ENCODE results near the gene ARHGAP26.

Gene ARHGAP26

GRCh38 chr5:142801495-142801871 lies 31.3 kb downstream of the ARHGAP26 start:
- Histone ChIP-seq H3F3A (ENCODE audit: insufficient read depth, low read length) (no peaks in the 10 kb centered on the region), H3K4me2 (ENCODE audit: low read length) (no peak overlapping the region), H4K20me1 (ENCODE audit: insufficient read depth, low read length) (no peaks in the 10 kb centered on the region), H3K4me3 (ENCODE audit: low read depth, low read length, poor library complexity, severe bottlenecking) (no peak overlapping the region), H2AFZ (ENCODE audit: low read length) (no peak overlapping the region), H3K9ac (ENCODE audit: low read length) (no peak overlapping the region), H3K9me3 (ENCODE audit: low read length) (no peaks in the 10 kb centered on the region), H3K27me3 (ENCODE audit: insufficient read depth, low read length) (0 out of 2 replicates have a peak, but pooled peaks cover 4% of the 10 kb centered on the region), H3K79me2 (ENCODE audit: insufficient read depth, low read length) (no peaks in the 10 kb centered on the region), H3K9me2 (ENCODE audit: low read depth, low read length) (no peaks in the 10 kb centered on the region), H3K4me1 (ENCODE audit: insufficient read depth, low read length, severe bottlenecking) (no peaks in the 10 kb centered on the region), H3K27ac (ENCODE audit: low read depth, low read length, poor library complexity, severe bottlenecking) (no peak overlapping the region), H3K36me3 (ENCODE audit: insufficient read depth, low read length) (no peaks in the 10 kb centered on the region)
- TF ChIP-seq CTCF (IDR thresholded peaks at IDR 0.05; ENCODE audit: low read length): no peak
- no peak for TF ChIP-seq EZH2 (IDR thresholded peaks at IDR 0.05; ENCODE audit: borderline replicate concordance, low read length)

- Histone ChIP-seq H3K27ac (ENCODE audit: low read depth, low read length, poor library complexity, severe bottlenecking) (no peak overlapping the region), H2AFZ (ENCODE audit: low read length) (no peak overlapping the region), H3K9me2 (ENCODE audit: low read depth, low read length) (no peaks in the 10 kb centered on the region), H3K79me2 (ENCODE audit: insufficient read depth, low read length) (no peaks in the 10 kb centered on the region), H3K9me3 (ENCODE audit: low read length) (no peaks in the 10 kb centered on the region), H3K4me2 (ENCODE audit: low read length) (no peak overlapping the region), H3K4me3 (ENCODE audit: low read depth, low read length, poor library complexity, severe bottlenecking) (no peak overlapping the region), H3K9ac (ENCODE audit: low read length) (no peak overlapping the region), H3K4me1 (ENCODE audit: insufficient read depth, low read length, severe bottlenecking) (no peaks in the 10 kb centered on the region), H4K20me1 (ENCODE audit: insufficient read depth, low read length) (no peaks in the 10 kb centered on the region), H3K36me3 (ENCODE audit: insufficient read depth, low read length) (no peaks in the 10 kb centered on the region), H3F3A (ENCODE audit: insufficient read depth, low read length) (no peaks in the 10 kb centered on the region), H3K27me3 (ENCODE audit: insufficient read depth, low read length) (0 out of 2 replicates have a peak, but pooled peaks cover 4% of the 10 kb centered on the region)
- no peak for TF ChIP-seq CTCF (IDR thresholded peaks at IDR 0.05; ENCODE audit: low read length)
- no peak for TF ChIP-seq EZH2 (IDR thresholded peaks at IDR 0.05; ENCODE audit: borderline replicate concordance, low read length)
Measured at GRCh38 chr5:142803428-142804125, 33.4 kb downstream of the ARHGAP26 start.

GRCh38 chr5:142805339-142805738 lies 35.2 kb downstream of the ARHGAP26 start:
- no peak overlapping the region for H3K27ac ChIP-seq (ENCODE audit: low read depth, low read length, poor library complexity, severe bottlenecking)
- no peaks in the 10 kb centered on the region for H3K9me2 ChIP-seq (ENCODE audit: low read depth, low read length)
- H3K4me2 ChIP-seq (ENCODE audit: low read length): no peak overlapping the region
- H3F3A ChIP-seq (ENCODE audit: insufficient read depth, low read length): no peaks in the 10 kb centered on the region
- H3K27me3 ChIP-seq (ENCODE audit: insufficient read depth, low read length): 0 out of 2 replicates have a peak, but pooled peaks cover 4% of the 10 kb centered on the region
- H4K20me1 ChIP-seq (ENCODE audit: insufficient read depth, low read length): no peaks in the 10 kb centered on the region
- H3K4me1 ChIP-seq (ENCODE audit: insufficient read depth, low read length, severe bottlenecking): no peaks in the 10 kb centered on the region
- no peaks in the 10 kb centered on the region for H3K79me2 ChIP-seq (ENCODE audit: insufficient read depth, low read length)
- no peak overlapping the region for H3K9ac ChIP-seq (ENCODE audit: low read length)
- H3K9me3 ChIP-seq (ENCODE audit: low read length): no peaks in the 10 kb centered on the region
- no peak overlapping the region for H2AFZ ChIP-seq (ENCODE audit: low read length)
- no peak for TF ChIP-seq CTCF (IDR thresholded peaks at IDR 0.05; ENCODE audit: low read length)
- no peak overlapping the region for H3K4me3 ChIP-seq (ENCODE audit: low read depth, low read length, poor library complexity, severe bottlenecking)
- no peaks in the 10 kb centered on the region for H3K36me3 ChIP-seq (ENCODE audit: insufficient read depth, low read length)
